ENCODE measurements around the gene TIMM21.

The TIMM21 gene

GRCh38 chr18:74172697-74173433, 24.5 kb downstream of the TIMM21 start:
- Histone ChIP-seq H3K4me3 (ENCODE audit: control insufficient read depth in 1 of 7, extremely low read depth in 1 of 7, insufficient read depth in 4 of 7, low read depth in 2 of 7, low read length in 6 of 7) (peak overlapping the region in 1 of 7 experiments; percentile 28), H3K4me1 (ENCODE audit: control extremely low read depth in 1 of 4, control insufficient read depth in 4 of 4, insufficient read depth in 4 of 4, low read length in 3 of 4) (no peaks in the 10 kb centered on the region), H3K27ac (ENCODE audit: insufficient read depth in 1 of 2, low read depth in 1 of 2, low read length in 2 of 2, poor library complexity in 1 of 2, severe bottlenecking in 2 of 2) (no peak overlapping the region), H3K36me3 (ENCODE audit: control insufficient read depth in 4 of 4, insufficient read depth in 4 of 4, low read length in 3 of 4) (no peaks in the 10 kb centered on the region), H3K27me3 (replicated peaks in 2 of 5; ENCODE audit: control insufficient read depth in 4 of 5, insufficient read depth in 5 of 5, low read length in 4 of 5) (peaks cover 0 to 15% (median 11%) of the 10 kb centered on the region in 5 experiments), H3K9me3 (ENCODE audit: control extremely low read depth in 1 of 5, control insufficient read depth in 4 of 5, insufficient read depth in 2 of 5, low read depth in 1 of 5, low read length in 4 of 5) (no peaks in the 10 kb centered on the region)
- ChIA-PET CTCF (no interaction called here), POLR2A (no interaction called here)
- DNase-seq: no peak
- 93% methylated on average over 26 of the region's 27 CpGs for WGBS (ENCODE audit: insufficient coverage)

- POLR2A ChIA-PET: no interaction called here
- Histone ChIP-seq H3K4me1 (ENCODE audit: control extremely low read depth in 1 of 4, control insufficient read depth in 4 of 4, insufficient read depth in 4 of 4, low read length in 3 of 4) (no peaks in the 10 kb centered on the region), H3K9me3 (ENCODE audit: control extremely low read depth in 1 of 5, control insufficient read depth in 4 of 5, insufficient read depth in 2 of 5, low read depth in 1 of 5, low read length in 4 of 5) (no peaks in the 10 kb centered on the region), H3K4me3 (ENCODE audit: control insufficient read depth in 1 of 7, extremely low read depth in 1 of 7, insufficient read depth in 4 of 7, low read depth in 2 of 7, low read length in 6 of 7) (no peak overlapping the region), H3K27me3 (replicated peaks in 2 of 5; ENCODE audit: control insufficient read depth in 4 of 5, insufficient read depth in 5 of 5, low read length in 4 of 5) (peaks cover 0 to 15% (median 11%) of the 10 kb centered on the region in 5 experiments), H3K27ac (ENCODE audit: insufficient read depth in 1 of 2, low read depth in 1 of 2, low read length in 2 of 2, poor library complexity in 1 of 2, severe bottlenecking in 2 of 2) (no peak overlapping the region), H3K36me3 (ENCODE audit: control insufficient read depth in 4 of 4, insufficient read depth in 4 of 4, low read length in 3 of 4) (no peaks in the 10 kb centered on the region)
- CTCF ChIA-PET: no interaction called here
- no peak for DNase-seq
- WGBS (ENCODE audit: insufficient coverage): 75% methylated on average over 1 of the region's 11 CpGs
These were observed 25.1 kb downstream of the TIMM21 start for GRCh38 chr18:74173434-74173750.

GRCh38 chr18:74175658-74176057, 27.3 kb downstream of the TIMM21 start:
- ChIA-PET CTCF (interaction anchor here (1.3 kb wide), 1 partner anchor 16 kb away, joined by 3 read pairs; no protein-coding TSS in a partner anchor), POLR2A (no interaction called here)
- 67% methylated on average over 5 of the region's 6 CpGs for WGBS (ENCODE audit: insufficient coverage)
- no peaks in the 10 kb centered on the region for H3K9me3 ChIP-seq (ENCODE audit: control extremely low read depth in 1 of 5, control insufficient read depth in 4 of 5, insufficient read depth in 2 of 5, low read depth in 1 of 5, low read length in 4 of 5)
- no peak overlapping the region for H3K27ac ChIP-seq (ENCODE audit: insufficient read depth in 1 of 2, low read depth in 1 of 2, low read length in 2 of 2, poor library complexity in 1 of 2, severe bottlenecking in 2 of 2)
- H3K4me3 ChIP-seq (ENCODE audit: control insufficient read depth in 1 of 7, extremely low read depth in 1 of 7, insufficient read depth in 4 of 7, low read depth in 2 of 7, low read length in 6 of 7): no peak overlapping the region
- peaks cover 0 to 13% (median 4%) of the 10 kb centered on the region in 5 experiments for H3K27me3 ChIP-seq (replicated peaks in 2 of 5; ENCODE audit: control insufficient read depth in 4 of 5, insufficient read depth in 5 of 5, low read length in 4 of 5)
- H3K36me3 ChIP-seq (ENCODE audit: control insufficient read depth in 4 of 4, insufficient read depth in 4 of 4, low read length in 3 of 4): no peaks in the 10 kb centered on the region
- no peaks in the 10 kb centered on the region for H3K4me1 ChIP-seq (ENCODE audit: control extremely low read depth in 1 of 4, control insufficient read depth in 4 of 4, insufficient read depth in 4 of 4, low read length in 3 of 4)
- no peak for DNase-seq

- peaks cover 0 to 6% (median 3%) of the 10 kb centered on the region in 5 experiments for H3K27me3 ChIP-seq (replicated peaks in 2 of 5; ENCODE audit: control insufficient read depth in 4 of 5, insufficient read depth in 5 of 5, low read length in 4 of 5)
- no peak overlapping the region for H3K27ac ChIP-seq (ENCODE audit: insufficient read depth in 1 of 2, low read depth in 1 of 2, low read length in 2 of 2, poor library complexity in 1 of 2, severe bottlenecking in 2 of 2)
- no peaks in the 10 kb centered on the region for H3K36me3 ChIP-seq (ENCODE audit: control insufficient read depth in 4 of 4, insufficient read depth in 4 of 4, low read length in 3 of 4)
- WGBS (ENCODE audit: insufficient coverage): 100% methylated on average over 1 of the region's 1 CpG
- POLR2A ChIA-PET: no interaction called here
- H3K4me3 ChIP-seq (ENCODE audit: control insufficient read depth in 1 of 7, extremely low read depth in 1 of 7, insufficient read depth in 4 of 7, low read depth in 2 of 7, low read length in 6 of 7): no peak overlapping the region
- H3K9me3 ChIP-seq (ENCODE audit: control extremely low read depth in 1 of 5, control insufficient read depth in 4 of 5, insufficient read depth in 2 of 5, low read depth in 1 of 5, low read length in 4 of 5): no peaks in the 10 kb centered on the region
- no peaks in the 10 kb centered on the region for H3K4me1 ChIP-seq (ENCODE audit: control extremely low read depth in 1 of 4, control insufficient read depth in 4 of 4, insufficient read depth in 4 of 4, low read length in 3 of 4)
- no peak for DNase-seq
- CTCF ChIA-PET: interaction anchor here (1.6 to 2.4 kb wide), 3 partner anchors 11 to 19 kb away, joined by 4 to 7 read pairs (median 5); no protein-coding TSS in a partner anchor
These were observed 30.6 kb downstream of the TIMM21 start for GRCh38 chr18:74178884-74179283.

GRCh38 chr18:74179623-74180199, 31.4 kb downstream of the TIMM21 start:
- Histone ChIP-seq H3K9me3 (ENCODE audit: control extremely low read depth in 1 of 5, control insufficient read depth in 4 of 5, insufficient read depth in 2 of 5, low read depth in 1 of 5, low read length in 4 of 5) (no peaks in the 10 kb centered on the region), H3K4me3 (ENCODE audit: control insufficient read depth in 1 of 7, extremely low read depth in 1 of 7, insufficient read depth in 4 of 7, low read depth in 2 of 7, low read length in 6 of 7) (no peak overlapping the region), H3K27ac (ENCODE audit: insufficient read depth in 1 of 2, low read depth in 1 of 2, low read length in 2 of 2, poor library complexity in 1 of 2, severe bottlenecking in 2 of 2) (no peak overlapping the region), H3K27me3 (replicated peaks in 2 of 5; ENCODE audit: control insufficient read depth in 4 of 5, insufficient read depth in 5 of 5, low read length in 4 of 5) (peaks cover 0 to 6% (median 3%) of the 10 kb centered on the region in 5 experiments), H3K4me1 (ENCODE audit: control extremely low read depth in 1 of 4, control insufficient read depth in 4 of 4, insufficient read depth in 4 of 4, low read length in 3 of 4) (no peaks in the 10 kb centered on the region), H3K36me3 (ENCODE audit: control insufficient read depth in 4 of 4, insufficient read depth in 4 of 4, low read length in 3 of 4) (no peaks in the 10 kb centered on the region)
- 97% methylated on average over 6 of the region's 10 CpGs for WGBS (ENCODE audit: insufficient coverage)
- POLR2A ChIA-PET: no interaction called here
- CTCF ChIA-PET: interaction anchor here (1.9 to 2.4 kb wide), 2 partner anchors 10 to 18 kb away, joined by 5 to 7 read pairs; no protein-coding TSS in a partner anchor
- no peak for DNase-seq

GRCh38 chr18:74182335-74182734, 34.0 kb downstream of the TIMM21 start:
- H3K4me1 ChIP-seq (ENCODE audit: control extremely low read depth in 1 of 4, control insufficient read depth in 4 of 4, insufficient read depth in 4 of 4, low read length in 3 of 4): no peaks in the 10 kb centered on the region

GRCh38 chr18:74183130-74183529, 34.8 kb downstream of the TIMM21 start:
- CTCF ChIA-PET: no interaction called here
- 59% methylated on average over 2 of the region's 3 CpGs for WGBS (ENCODE audit: insufficient coverage)

More at GRCh38 chr18:74182335-74182734, 34.0 kb downstream of the TIMM21 start:
- peaks cover 0 to 3% (median 0%) of the 10 kb centered on the region in 5 experiments for H3K27me3 ChIP-seq (replicated peaks in 2 of 5; ENCODE audit: control insufficient read depth in 4 of 5, insufficient read depth in 5 of 5, low read length in 4 of 5)
- 98% methylated on average over 18 of the region's 19 CpGs for WGBS (ENCODE audit: insufficient coverage)
- no peak overlapping the region for H3K27ac ChIP-seq (ENCODE audit: insufficient read depth in 1 of 2, low read depth in 1 of 2, low read length in 2 of 2, poor library complexity in 1 of 2, severe bottlenecking in 2 of 2)
- H3K36me3 ChIP-seq (ENCODE audit: control insufficient read depth in 4 of 4, insufficient read depth in 4 of 4, low read length in 3 of 4): no peaks in the 10 kb centered on the region
- H3K4me3 ChIP-seq (ENCODE audit: control insufficient read depth in 1 of 7, extremely low read depth in 1 of 7, insufficient read depth in 4 of 7, low read depth in 2 of 7, low read length in 6 of 7): no peak overlapping the region
- H3K9me3 ChIP-seq (ENCODE audit: control extremely low read depth in 1 of 5, control insufficient read depth in 4 of 5, insufficient read depth in 2 of 5, low read depth in 1 of 5, low read length in 4 of 5): no peaks in the 10 kb centered on the region
- DNase-seq: no peak
- CTCF ChIA-PET: no interaction called here
- POLR2A ChIA-PET: no interaction called here

More at GRCh38 chr18:74183130-74183529, 34.8 kb downstream of the TIMM21 start:
- H3K9me3 ChIP-seq (ENCODE audit: control extremely low read depth in 1 of 5, control insufficient read depth in 4 of 5, insufficient read depth in 2 of 5, low read depth in 1 of 5, low read length in 4 of 5): no peaks in the 10 kb centered on the region
- no peak for DNase-seq
- POLR2A ChIA-PET: no interaction called here
- no peaks in the 10 kb centered on the region for H3K36me3 ChIP-seq (ENCODE audit: control insufficient read depth in 4 of 4, insufficient read depth in 4 of 4, low read length in 3 of 4)
- no peak overlapping the region for H3K4me3 ChIP-seq (ENCODE audit: control insufficient read depth in 1 of 7, extremely low read depth in 1 of 7, insufficient read depth in 4 of 7, low read depth in 2 of 7, low read length in 6 of 7)
- no peak overlapping the region for H3K27ac ChIP-seq (ENCODE audit: insufficient read depth in 1 of 2, low read depth in 1 of 2, low read length in 2 of 2, poor library complexity in 1 of 2, severe bottlenecking in 2 of 2)
- no peaks in the 10 kb centered on the region for H3K4me1 ChIP-seq (ENCODE audit: control extremely low read depth in 1 of 4, control insufficient read depth in 4 of 4, insufficient read depth in 4 of 4, low read length in 3 of 4)
- H3K27me3 ChIP-seq (replicated peaks in 2 of 5; ENCODE audit: control insufficient read depth in 4 of 5, insufficient read depth in 5 of 5, low read length in 4 of 5): peaks cover 0 to 3% (median 0%) of the 10 kb centered on the region in 5 experiments
